Tibial artery (tissue), 4 donors: Measurements from ENCODE around the gene NEFH.
A peak's percentile ranks its signal among the peaks of the same experiment; 100 is the strongest.

Source experiments
- DNase-seq, 2 donors: peaks; one replicate each; pipeline ENCODE4 v3.0.0-alpha.2; 2019
- H3K27ac ChIP-seq, 2 donors: fragments of 200-600 bp; sonication (generic) in 1 of 2; 1 replicate in 1 of 2; 2 replicates in 1 of 2; pipeline ENCODE4 v1.5.1; 2018 to 2019; ENCODE audit warnings: mild to moderate bottlenecking in 1 of 2
- H3K27me3 ChIP-seq, 2 donors: fragments of 200-600 bp; sonication (generic) in 1 of 2; one replicate each; pipeline versions ENCODE4 v1.5.1 to v1.6.0; 2016 to 2019
- H3K36me3 ChIP-seq, 3 donors: fragments of 200-600 bp; sonication (generic) in 2 of 3; one replicate each; pipeline ENCODE4 v1.5.1; 2016 to 2019; ENCODE audit warnings: mild to moderate bottlenecking in 2 of 3
- H3K4me1 ChIP-seq, 4 donors: fragments of 200-600 bp; sonication (generic) in 2 of 4; 1 replicate in 3 of 4; 2 replicates in 1 of 4; pipeline ENCODE4 v1.5.1; 2016 to 2019
- H3K4me3 ChIP-seq, 2 donors: fragments of 200-600 bp; sonication (generic) in 1 of 2; 1 replicate in 1 of 2; 2 replicates in 1 of 2; pipeline ENCODE4 v1.5.1; 2018 to 2019; ENCODE audit warnings: mild to moderate bottlenecking in 2 of 2
- H3K9me3 ChIP-seq, 3 donors: fragments of 200-600 bp; sonication (generic) in 1 of 3; one replicate each; pipeline ENCODE4 v1.5.1; 2016 to 2019
- CTCF ChIP-seq, 2 experiments: fragments of 200-600 bp in 1 of 2; fragments of 450-650 bp in 1 of 2; IDR thresholded peaks; one replicate each; pipeline ENCODE4 v1.5.1; 2017 to 2019; ENCODE audit warnings: antibody characterized with exemption in 2 of 2, mild to moderate bottlenecking in 1 of 2, moderate library complexity in 1 of 2
- intact Hi-C: fragments of 100-400 bp; cut with DNase I; formaldehyde crosslinking; loops from one replicate; pipeline ENCODE4 v1.15.0; 2023; ENCODE audit warnings: low total_unique reads

NEFH gene

DNA sequence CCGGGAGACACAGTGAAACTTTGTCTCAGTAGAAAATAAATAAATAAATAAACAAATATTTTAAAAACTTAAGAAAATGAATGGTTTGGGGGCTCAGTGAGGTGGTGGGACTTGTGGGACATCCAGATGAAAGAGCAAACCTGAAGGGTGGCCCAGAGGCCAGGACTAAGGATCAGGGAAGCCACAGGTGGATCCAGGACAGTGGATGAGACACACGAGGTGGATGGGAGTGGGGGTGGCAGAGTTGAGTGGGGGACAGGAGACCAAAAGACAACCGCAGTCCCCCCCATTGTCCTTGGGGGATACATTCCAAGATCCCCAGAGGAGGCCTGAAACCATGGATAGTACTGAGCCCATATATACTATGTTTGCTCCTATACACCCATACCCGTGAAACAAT lies 34.5 kb upstream of the NEFH start:
- no peak overlapping the region for H3K4me3 ChIP-seq
- H3K4me1 ChIP-seq: no peaks in the 10 kb centered on the region
- no peak for DNase-seq
- H3K27me3 ChIP-seq: peaks cover 0 to 13% of the 10 kb centered on the region in 2 donors
- no peak for TF ChIP-seq CTCF (IDR thresholded peaks at IDR 0.05)
- no peaks in the 10 kb centered on the region for H3K9me3 ChIP-seq
- no peaks in the 10 kb centered on the region for H3K36me3 ChIP-seq
- intact Hi-C loops: no loop called here
- H3K27ac ChIP-seq: no peak overlapping the region

GRCh38 chr22:29447906-29448305 lies 32.1 kb upstream of the NEFH start:
- peaks cover 0 to 13% of the 10 kb centered on the region in 2 donors for H3K27me3 ChIP-seq
- H3K4me3 ChIP-seq: no peak overlapping the region
- intact Hi-C loops: no loop called here
- H3K27ac ChIP-seq: no peak overlapping the region
- no peaks in the 10 kb centered on the region for H3K9me3 ChIP-seq
- TF ChIP-seq CTCF (IDR thresholded peaks at IDR 0.05): no peak
- peak in 1 of 2 donors; percentile 10 for DNase-seq
- H3K4me1 ChIP-seq: no peaks in the 10 kb centered on the region
- H3K36me3 ChIP-seq: no peaks in the 10 kb centered on the region

GRCh38 chr22:29449296-29449875 lies 30.6 kb upstream of the NEFH start:
- TF ChIP-seq CTCF (IDR thresholded peaks at IDR 0.05): no peak
- H3K36me3 ChIP-seq: no peaks in the 10 kb centered on the region
- H3K4me1 ChIP-seq: no peaks in the 10 kb centered on the region
- DNase-seq: peak in 1 of 2 donors; percentile 41
- intact Hi-C loops: no loop called here
- no peak overlapping the region for H3K27ac ChIP-seq
- no peaks in the 10 kb centered on the region for H3K9me3 ChIP-seq
- H3K4me3 ChIP-seq: no peak overlapping the region
- peaks cover 0 to 8% of the 10 kb centered on the region in 2 donors for H3K27me3 ChIP-seq

DNA sequence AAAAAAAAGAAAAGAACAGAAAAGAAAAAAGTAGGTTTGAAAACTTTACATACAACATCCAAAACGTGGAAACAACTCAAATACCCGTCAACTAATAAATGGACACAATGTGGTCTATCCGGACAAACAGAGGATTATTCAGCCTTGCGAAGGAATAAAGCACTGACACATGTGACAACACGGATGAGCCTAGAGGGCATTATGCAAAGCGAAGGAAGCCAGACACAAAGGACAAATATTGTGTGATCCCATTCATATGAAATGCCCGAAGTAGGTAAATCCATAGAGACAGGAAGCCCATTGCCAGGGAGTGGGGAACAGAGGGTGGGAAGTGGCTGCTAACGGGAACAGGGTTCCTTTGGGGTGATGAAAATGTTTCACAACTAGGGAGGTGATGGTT lies 29.8 kb upstream of the NEFH start:
- Histone ChIP-seq H3K4me1 (no peaks in the 10 kb centered on the region), H3K27me3 (peaks cover 0 to 5% of the 10 kb centered on the region in 2 donors), H3K36me3 (no peaks in the 10 kb centered on the region), H3K9me3 (no peaks in the 10 kb centered on the region), H3K27ac (no peak overlapping the region), H3K4me3 (no peak overlapping the region)
- intact Hi-C loops: no loop called here
- TF ChIP-seq CTCF (IDR thresholded peaks at IDR 0.05): no peak
- DNase-seq: no peak

GRCh38 chr22:29451863-29452262 lies 28.2 kb upstream of the NEFH start:
- Histone ChIP-seq H3K27ac (no peak overlapping the region), H3K27me3 (peaks cover 0 to 4% of the 10 kb centered on the region in 2 donors), H3K9me3 (no peaks in the 10 kb centered on the region), H3K4me1 (no peaks in the 10 kb centered on the region), H3K4me3 (no peak overlapping the region), H3K36me3 (no peaks in the 10 kb centered on the region)
- TF ChIP-seq CTCF (IDR thresholded peaks at IDR 0.05): no peak
- intact Hi-C loops: no loop called here
- DNase-seq: no peak

GRCh38 chr22:29454276-29454675 lies 25.7 kb upstream of the NEFH start:
- Histone ChIP-seq H3K27ac (no peak overlapping the region), H3K36me3 (no peaks in the 10 kb centered on the region), H3K4me3 (no peak overlapping the region), H3K4me1 (no peaks in the 10 kb centered on the region), H3K9me3 (no peaks in the 10 kb centered on the region), H3K27me3 (peaks cover 0 to 2% of the 10 kb centered on the region in 2 donors)
- DNase-seq: peak in 1 of 2 donors; percentile 48
- intact Hi-C loops: no loop called here
- no peak for TF ChIP-seq CTCF (IDR thresholded peaks at IDR 0.05)
